ENCODE results near the gene ARL8A.

GRCh38 chr1:202122639-202123335 is 21.8 kb downstream of the ARL8A start, which contains the start of gene GPR37L1:
- TF ChIP-seq, protein P1, sequence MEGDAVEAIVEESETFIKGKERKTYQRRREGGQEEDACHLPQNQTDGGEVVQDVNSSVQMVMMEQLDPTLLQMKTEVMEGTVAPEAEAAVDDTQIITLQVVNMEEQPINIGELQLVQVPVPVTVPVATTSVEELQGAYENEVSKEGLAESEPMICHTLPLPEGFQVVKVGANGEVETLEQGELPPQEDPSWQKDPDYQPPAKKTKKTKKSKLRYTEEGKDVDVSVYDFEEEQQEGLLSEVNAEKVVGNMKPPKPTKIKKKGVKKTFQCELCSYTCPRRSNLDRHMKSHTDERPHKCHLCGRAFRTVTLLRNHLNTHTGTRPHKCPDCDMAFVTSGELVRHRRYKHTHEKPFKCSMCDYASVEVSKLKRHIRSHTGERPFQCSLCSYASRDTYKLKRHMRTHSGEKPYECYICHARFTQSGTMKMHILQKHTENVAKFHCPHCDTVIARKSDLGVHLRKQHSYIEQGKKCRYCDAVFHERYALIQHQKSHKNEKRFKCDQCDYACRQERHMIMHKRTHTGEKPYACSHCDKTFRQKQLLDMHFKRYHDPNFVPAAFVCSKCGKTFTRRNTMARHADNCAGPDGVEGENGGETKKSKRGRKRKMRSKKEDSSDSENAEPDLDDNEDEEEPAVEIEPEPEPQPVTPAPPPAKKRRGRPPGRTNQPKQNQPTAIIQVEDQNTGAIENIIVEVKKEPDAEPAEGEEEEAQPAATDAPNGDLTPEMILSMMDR (IDR thresholded peaks at IDR 0.05) = peak; percentile 54 to 61 (median 58)
- TF ChIP-seq POLR2AphosphoS5 (IDR thresholded peaks at IDR 0.05) (peak in 1 of 2 donors; percentile 12), POLR2A (IDR thresholded peaks at IDR 0.05; ENCODE audit: low read depth) (no peak)
